ENCODE data around the gene DXO. TPM values are rescaled to one million over a fixed set of nuclear protein-coding genes. Genes with fewer than 3 reads are reported as not detected.

Gene DXO
- total and polyA plus RNA-seq, 4 donors: 4.5 to 11.0 (median 9.3) TPM

DNA sequence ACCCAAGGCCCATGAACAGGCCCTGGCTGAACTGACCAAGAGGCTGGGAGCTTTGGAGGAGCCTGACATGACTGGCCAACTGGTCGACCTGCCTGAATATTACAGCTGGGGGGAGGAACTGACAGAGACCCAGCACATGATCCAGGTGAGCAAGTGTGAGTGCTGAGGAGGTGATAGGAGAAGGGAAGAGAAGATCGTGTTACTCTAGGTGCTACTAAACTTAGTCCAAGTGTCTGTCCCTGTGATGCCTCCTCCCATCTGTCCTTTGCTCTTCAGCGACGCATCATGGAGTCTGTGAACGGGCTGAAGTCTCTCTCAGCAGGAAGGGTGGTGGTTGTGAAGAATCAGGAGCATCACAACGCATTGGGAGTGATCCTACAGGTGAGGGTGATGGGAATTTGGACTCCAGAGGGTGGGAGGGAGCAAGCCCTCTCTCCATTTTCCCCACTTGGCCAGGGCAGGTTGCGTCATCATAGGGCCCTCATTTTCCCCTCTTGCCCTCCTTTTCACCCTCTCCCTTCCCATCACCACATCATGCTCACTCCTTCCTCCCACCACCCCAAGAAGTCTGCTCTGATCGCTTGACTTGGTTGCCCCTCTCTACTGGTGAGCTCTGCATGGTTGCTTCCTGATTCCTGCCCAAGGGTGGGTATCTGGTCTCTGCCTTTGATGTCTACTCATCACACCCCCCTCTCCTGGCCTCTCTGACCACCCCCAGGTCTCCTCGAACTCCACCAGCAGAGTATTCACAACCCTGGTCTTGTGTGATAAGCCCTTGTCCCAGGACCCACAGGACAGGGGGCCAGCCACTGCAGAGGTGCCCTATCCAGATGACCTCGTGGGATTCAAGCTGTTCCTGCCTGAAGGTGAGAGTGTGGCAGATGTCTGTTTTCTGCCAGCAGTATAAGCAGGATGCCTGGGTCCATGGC lies 4.7 kb downstream of the DXO start:
- no peak overlapping the region for H3K4me3 ChIP-seq (ENCODE audit: low read depth in 1 of 3, low read length in 3 of 3)
- H3K9ac ChIP-seq (ENCODE audit: low read depth in 1 of 2, low read length in 2 of 2): no peak overlapping the region
- peaks cover 20 to 65% (median 44%) of the 10 kb centered on the region in 4 donors for H3K36me3 ChIP-seq (ENCODE audit: control insufficient read depth in 4 of 4, insufficient read depth in 3 of 4, low read depth in 1 of 4, low read length in 3 of 4)
- no peaks in the 10 kb centered on the region for H3K9me3 ChIP-seq (ENCODE audit: control insufficient read depth in 4 of 4, low read length in 3 of 4)
- DNase-seq (ENCODE audit: low spot score): no peak
- peaks cover 4 to 42% (median 27%) of the 10 kb centered on the region in 4 donors for H3K4me1 ChIP-seq (ENCODE audit: control insufficient read depth in 4 of 4, insufficient read depth in 4 of 4, low read length in 3 of 4)
- 88% methylated on average over 10 of the region's 10 CpGs for WGBS
- no peak overlapping the region for H3K27ac ChIP-seq (ENCODE audit: low read depth in 1 of 2, low read length in 2 of 2)
- H3K27me3 ChIP-seq (ENCODE audit: control insufficient read depth in 4 of 4, insufficient read depth in 4 of 4, low read length in 3 of 4): no peaks in the 10 kb centered on the region
- no peak for TF ChIP-seq FOXA2 (IDR thresholded peaks at IDR 0.05)
- TF ChIP-seq, protein P1, sequence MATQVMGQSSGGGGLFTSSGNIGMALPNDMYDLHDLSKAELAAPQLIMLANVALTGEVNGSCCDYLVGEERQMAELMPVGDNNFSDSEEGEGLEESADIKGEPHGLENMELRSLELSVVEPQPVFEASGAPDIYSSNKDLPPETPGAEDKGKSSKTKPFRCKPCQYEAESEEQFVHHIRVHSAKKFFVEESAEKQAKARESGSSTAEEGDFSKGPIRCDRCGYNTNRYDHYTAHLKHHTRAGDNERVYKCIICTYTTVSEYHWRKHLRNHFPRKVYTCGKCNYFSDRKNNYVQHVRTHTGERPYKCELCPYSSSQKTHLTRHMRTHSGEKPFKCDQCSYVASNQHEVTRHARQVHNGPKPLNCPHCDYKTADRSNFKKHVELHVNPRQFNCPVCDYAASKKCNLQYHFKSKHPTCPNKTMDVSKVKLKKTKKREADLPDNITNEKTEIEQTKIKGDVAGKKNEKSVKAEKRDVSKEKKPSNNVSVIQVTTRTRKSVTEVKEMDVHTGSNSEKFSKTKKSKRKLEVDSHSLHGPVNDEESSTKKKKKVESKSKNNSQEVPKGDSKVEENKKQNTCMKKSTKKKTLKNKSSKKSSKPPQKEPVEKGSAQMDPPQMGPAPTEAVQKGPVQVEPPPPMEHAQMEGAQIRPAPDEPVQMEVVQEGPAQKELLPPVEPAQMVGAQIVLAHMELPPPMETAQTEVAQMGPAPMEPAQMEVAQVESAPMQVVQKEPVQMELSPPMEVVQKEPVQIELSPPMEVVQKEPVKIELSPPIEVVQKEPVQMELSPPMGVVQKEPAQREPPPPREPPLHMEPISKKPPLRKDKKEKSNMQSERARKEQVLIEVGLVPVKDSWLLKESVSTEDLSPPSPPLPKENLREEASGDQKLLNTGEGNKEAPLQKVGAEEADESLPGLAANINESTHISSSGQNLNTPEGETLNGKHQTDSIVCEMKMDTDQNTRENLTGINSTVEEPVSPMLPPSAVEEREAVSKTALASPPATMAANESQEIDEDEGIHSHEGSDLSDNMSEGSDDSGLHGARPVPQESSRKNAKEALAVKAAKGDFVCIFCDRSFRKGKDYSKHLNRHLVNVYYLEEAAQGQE (IDR thresholded peaks at IDR 0.05): no peak
- TF ChIP-seq SP1 (IDR thresholded peaks at IDR 0.05): no peak
- TF ChIP-seq EGR1 (IDR thresholded peaks at IDR 0.05; ENCODE audit: low read depth in 2 of 2): no peak
- no peak for TF ChIP-seq RAD21 (IDR thresholded peaks at IDR 0.05)
- TF ChIP-seq, protein P2, sequence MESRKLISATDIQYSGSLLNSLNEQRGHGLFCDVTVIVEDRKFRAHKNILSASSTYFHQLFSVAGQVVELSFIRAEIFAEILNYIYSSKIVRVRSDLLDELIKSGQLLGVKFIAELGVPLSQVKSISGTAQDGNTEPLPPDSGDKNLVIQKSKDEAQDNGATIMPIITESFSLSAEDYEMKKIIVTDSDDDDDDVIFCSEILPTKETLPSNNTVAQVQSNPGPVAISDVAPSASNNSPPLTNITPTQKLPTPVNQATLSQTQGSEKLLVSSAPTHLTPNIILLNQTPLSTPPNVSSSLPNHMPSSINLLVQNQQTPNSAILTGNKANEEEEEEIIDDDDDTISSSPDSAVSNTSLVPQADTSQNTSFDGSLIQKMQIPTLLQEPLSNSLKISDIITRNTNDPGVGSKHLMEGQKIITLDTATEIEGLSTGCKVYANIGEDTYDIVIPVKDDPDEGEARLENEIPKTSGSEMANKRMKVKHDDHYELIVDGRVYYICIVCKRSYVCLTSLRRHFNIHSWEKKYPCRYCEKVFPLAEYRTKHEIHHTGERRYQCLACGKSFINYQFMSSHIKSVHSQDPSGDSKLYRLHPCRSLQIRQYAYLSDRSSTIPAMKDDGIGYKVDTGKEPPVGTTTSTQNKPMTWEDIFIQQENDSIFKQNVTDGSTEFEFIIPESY (IDR thresholded peaks at IDR 0.05): no peak
- no peak for TF ChIP-seq TAF1 (conservative IDR thresholded peaks at IDR 0.05)
- no peak for TF ChIP-seq HNF4A (conservative IDR thresholded peaks at IDR 0.05)
- TF ChIP-seq HNF4G (IDR thresholded peaks at IDR 0.05): no peak
- TF ChIP-seq FOXA1 (IDR thresholded peaks at IDR 0.05): no peak
- TF ChIP-seq, protein P3, sequence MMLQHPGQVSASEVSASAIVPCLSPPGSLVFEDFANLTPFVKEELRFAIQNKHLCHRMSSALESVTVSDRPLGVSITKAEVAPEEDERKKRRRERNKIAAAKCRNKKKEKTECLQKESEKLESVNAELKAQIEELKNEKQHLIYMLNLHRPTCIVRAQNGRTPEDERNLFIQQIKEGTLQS (IDR thresholded peaks at IDR 0.05): no peak
- no peak for TF ChIP-seq YY1 (IDR thresholded peaks at IDR 0.05)
- no peak for TF ChIP-seq RXRA (IDR thresholded peaks at IDR 0.05)
- TF ChIP-seq, protein P4, sequence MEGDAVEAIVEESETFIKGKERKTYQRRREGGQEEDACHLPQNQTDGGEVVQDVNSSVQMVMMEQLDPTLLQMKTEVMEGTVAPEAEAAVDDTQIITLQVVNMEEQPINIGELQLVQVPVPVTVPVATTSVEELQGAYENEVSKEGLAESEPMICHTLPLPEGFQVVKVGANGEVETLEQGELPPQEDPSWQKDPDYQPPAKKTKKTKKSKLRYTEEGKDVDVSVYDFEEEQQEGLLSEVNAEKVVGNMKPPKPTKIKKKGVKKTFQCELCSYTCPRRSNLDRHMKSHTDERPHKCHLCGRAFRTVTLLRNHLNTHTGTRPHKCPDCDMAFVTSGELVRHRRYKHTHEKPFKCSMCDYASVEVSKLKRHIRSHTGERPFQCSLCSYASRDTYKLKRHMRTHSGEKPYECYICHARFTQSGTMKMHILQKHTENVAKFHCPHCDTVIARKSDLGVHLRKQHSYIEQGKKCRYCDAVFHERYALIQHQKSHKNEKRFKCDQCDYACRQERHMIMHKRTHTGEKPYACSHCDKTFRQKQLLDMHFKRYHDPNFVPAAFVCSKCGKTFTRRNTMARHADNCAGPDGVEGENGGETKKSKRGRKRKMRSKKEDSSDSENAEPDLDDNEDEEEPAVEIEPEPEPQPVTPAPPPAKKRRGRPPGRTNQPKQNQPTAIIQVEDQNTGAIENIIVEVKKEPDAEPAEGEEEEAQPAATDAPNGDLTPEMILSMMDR (IDR thresholded peaks at IDR 0.05; ENCODE audit: low read depth, low read length, missing input control): no peak
- no peak for TF ChIP-seq JUND (IDR thresholded peaks at IDR 0.05)
- TF ChIP-seq, protein P5, sequence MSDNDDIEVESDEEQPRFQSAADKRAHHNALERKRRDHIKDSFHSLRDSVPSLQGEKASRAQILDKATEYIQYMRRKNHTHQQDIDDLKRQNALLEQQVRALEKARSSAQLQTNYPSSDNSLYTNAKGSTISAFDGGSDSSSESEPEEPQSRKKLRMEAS (IDR thresholded peaks at IDR 0.05): no peak
- TF ChIP-seq NR2F2 (IDR thresholded peaks at IDR 0.05): no peak
- TF ChIP-seq GABPA (IDR thresholded peaks at IDR 0.05 in 1 of 2, conservative IDR thresholded peaks at IDR 0.05 in 1 of 2): no peak
